OCI-LY1 (cell line): ENCODE data around the gene GZF1.

ENCODE experiments used
- H2AFZ ChIP-seq: fragments of 200-600 bp; sonication (generic), shearing (Covaris generic); 2 replicates; pipeline ENCODE4 v1.6.0; 2014; ENCODE audit warnings: antibody characterized with exemption, mild to moderate bottlenecking, low read length
- H3F3A ChIP-seq: fragments of 200-600 bp; sonication (generic), shearing (Covaris generic); 2 replicates; pipeline ENCODE4 v1.6.0; 2014; ENCODE audit warnings: mild to moderate bottlenecking, antibody characterized with exemption, low read length, moderate library complexity; ENCODE audit not compliant: insufficient read depth
- H3K27ac ChIP-seq: fragments of 200-600 bp; sonication (generic); 2 replicates; pipeline ENCODE4 v1.5.1; 2014; ENCODE audit warnings: low read length, mixed run types, mild to moderate bottlenecking, low read depth; ENCODE audit not compliant: poor library complexity, severe bottlenecking
- H3K27me3 ChIP-seq: fragments of 200-600 bp; sonication (generic); 2 replicates; pipeline ENCODE4 v1.6.0; 2014; ENCODE audit warnings: antibody characterized with exemption, mild to moderate bottlenecking, low read length, moderate library complexity; ENCODE audit not compliant: insufficient read depth
- H3K36me3 ChIP-seq: fragments of 200-600 bp; sonication (generic); 2 replicates; pipeline ENCODE4 v1.6.1; 2014; ENCODE audit warnings: mild to moderate bottlenecking, antibody characterized with exemption, low read length, moderate library complexity, mixed read lengths; ENCODE audit not compliant: insufficient read depth
- H3K4me1 ChIP-seq: fragments of 200-600 bp; sonication (generic); 2 replicates; pipeline ENCODE4 v1.5.1; 2014; ENCODE audit warnings: mild to moderate bottlenecking, low read length, moderate library complexity; ENCODE audit not compliant: insufficient read depth, severe bottlenecking
- H3K4me2 ChIP-seq: fragments of 200-600 bp; sonication (generic), shearing (Covaris generic); 2 replicates; pipeline ENCODE4 v1.6.1; 2014; ENCODE audit warnings: low read length
- H3K4me3 ChIP-seq: fragments of 200-600 bp; sonication (generic); 2 replicates; pipeline ENCODE4 v1.5.1; 2014; ENCODE audit warnings: low read length, low read depth, mild to moderate bottlenecking, mixed read lengths; ENCODE audit not compliant: poor library complexity, severe bottlenecking
- H3K79me2 ChIP-seq: fragments of 200-600 bp; shearing (Covaris generic); 2 replicates; pipeline ENCODE4 v1.6.1; 2016; ENCODE audit warnings: mixed run types, low read length, mixed read lengths; ENCODE audit not compliant: insufficient read depth
- H3K9ac ChIP-seq: fragments of 200-600 bp; sonication (generic), shearing (Covaris generic); 2 replicates; pipeline ENCODE4 v1.6.1; 2014; ENCODE audit warnings: mild to moderate bottlenecking, low read length, mixed read lengths
- H3K9me2 ChIP-seq: fragments of 200-600 bp; sonication (generic), shearing (Covaris generic); 2 replicates; pipeline ENCODE4 v1.6.1; 2014; ENCODE audit warnings: low read depth, mild to moderate bottlenecking, low read length, mixed read lengths
- H3K9me3 ChIP-seq: fragments of 200-600 bp; shearing (Covaris generic); 2 replicates; pipeline ENCODE4 v1.6.1; 2014; ENCODE audit warnings: low read length, mixed read lengths
- H4K20me1 ChIP-seq: fragments of 200-600 bp; sonication (generic), shearing (Covaris generic); 2 replicates; pipeline ENCODE4 v1.6.0; 2016; ENCODE audit warnings: mild to moderate bottlenecking, low read length; ENCODE audit not compliant: insufficient read depth
- CTCF ChIP-seq: fragments of 200-600 bp; sonication (generic), shearing (Covaris generic); IDR thresholded peaks from 2 replicates; pipeline ENCODE4 v1.5.1; 2017; ENCODE audit warnings: mild to moderate bottlenecking, antibody characterized with exemption, low read length, moderate library complexity, mixed read lengths
- EZH2 ChIP-seq: fragments of 200-600 bp; sonication (generic), shearing (Covaris generic); IDR thresholded peaks from 2 replicates; pipeline ENCODE4 v1.8.0; 2017; ENCODE audit warnings: borderline replicate concordance, mixed run types, mild to moderate bottlenecking, antibody characterized with exemption, low read length, moderate library complexity, mixed read lengths

Gene GZF1

GRCh38 chr20:23358923-23359593 is 2.9 kb upstream of the GZF1 start:
- Histone ChIP-seq H3K4me3 (peak overlapping the region; percentile 72), H3K4me2 (peak overlapping the region; percentile 79), H3K9ac (peak overlapping the region; percentile 64), H3K9me2 (no peaks in the 10 kb centered on the region), H2AFZ (no peak overlapping the region), H3K9me3 (no peaks in the 10 kb centered on the region), H3K79me2 (peaks cover 17% of the 10 kb centered on the region), H3K27ac (peak overlapping the region; percentile 74), H3F3A (no peaks in the 10 kb centered on the region), H4K20me1 (no peaks in the 10 kb centered on the region), H3K4me1 (peaks cover 44% of the 10 kb centered on the region), H3K36me3 (peaks cover 21% of the 10 kb centered on the region), H3K27me3 (no peaks in the 10 kb centered on the region)
- no peak for TF ChIP-seq CTCF
- no peak for TF ChIP-seq EZH2

GRCh38 chr20:23360531-23360930 is 1.5 kb upstream of the GZF1 start:
- Histone ChIP-seq H3K27me3 (no peaks in the 10 kb centered on the region), H3K4me3 (no peak overlapping the region), H3K9me2 (no peaks in the 10 kb centered on the region), H4K20me1 (no peaks in the 10 kb centered on the region), H3K27ac (peak overlapping the region; percentile 64), H3K36me3 (peaks cover 20% of the 10 kb centered on the region), H3K4me1 (peaks cover 52% of the 10 kb centered on the region), H3K79me2 (peaks cover 28% of the 10 kb centered on the region), H3F3A (no peaks in the 10 kb centered on the region), H3K9ac (peak overlapping the region; percentile 91; the same call in 1 of the 2 replicates), H3K4me2 (peak overlapping the region; percentile 79), H3K9me3 (no peaks in the 10 kb centered on the region), H2AFZ (no peak overlapping the region)
- TF ChIP-seq CTCF (no peak), EZH2 (no peak)

GRCh38 chr20:23361119-23361475 is 885 bp upstream of the GZF1 start:
- H3K27ac ChIP-seq: peak overlapping the region; percentile 64
- H3K27me3 ChIP-seq: no peaks in the 10 kb centered on the region
- H3K4me1 ChIP-seq: peaks cover 57% of the 10 kb centered on the region
- H3K9me3 ChIP-seq: no peaks in the 10 kb centered on the region
- peak overlapping the region; percentile 79 for H3K4me2 ChIP-seq
- TF ChIP-seq CTCF (no peak), EZH2 (no peak)
- no peaks in the 10 kb centered on the region for H3K9me2 ChIP-seq
- peaks cover 32% of the 10 kb centered on the region for H3K79me2 ChIP-seq
- no peaks in the 10 kb centered on the region for H3F3A ChIP-seq
- H2AFZ ChIP-seq: no peak overlapping the region
- peak overlapping the region; percentile 71 for H3K4me3 ChIP-seq
- peaks cover 20% of the 10 kb centered on the region for H3K36me3 ChIP-seq
- no peaks in the 10 kb centered on the region for H4K20me1 ChIP-seq
- H3K9ac ChIP-seq: peak overlapping the region; percentile 91
